Pons (tissue), 1 donor: ENCODE data around the gene PPP1R12A.
A peak's percentile ranks its signal among the peaks of the same experiment; 100 is the strongest.

Experiments
- DNase-seq: peaks from one replicate; pipeline ENCODE4 v3.0.0-alpha.2; 2016; ENCODE audit warnings: low spot score

The PPP1R12A gene

GRCh38 chr12:79766705-79767464 lies 168.0 kb downstream of the PPP1R12A start:
- DNase-seq: no peak

GRCh38 chr12:79765157-79765556 lies 169.7 kb downstream of the PPP1R12A start:
- DNase-seq: no peak

GRCh38 chr12:79764641-79765040 lies 170.3 kb downstream of the PPP1R12A start:
- no peak for DNase-seq

DNA sequence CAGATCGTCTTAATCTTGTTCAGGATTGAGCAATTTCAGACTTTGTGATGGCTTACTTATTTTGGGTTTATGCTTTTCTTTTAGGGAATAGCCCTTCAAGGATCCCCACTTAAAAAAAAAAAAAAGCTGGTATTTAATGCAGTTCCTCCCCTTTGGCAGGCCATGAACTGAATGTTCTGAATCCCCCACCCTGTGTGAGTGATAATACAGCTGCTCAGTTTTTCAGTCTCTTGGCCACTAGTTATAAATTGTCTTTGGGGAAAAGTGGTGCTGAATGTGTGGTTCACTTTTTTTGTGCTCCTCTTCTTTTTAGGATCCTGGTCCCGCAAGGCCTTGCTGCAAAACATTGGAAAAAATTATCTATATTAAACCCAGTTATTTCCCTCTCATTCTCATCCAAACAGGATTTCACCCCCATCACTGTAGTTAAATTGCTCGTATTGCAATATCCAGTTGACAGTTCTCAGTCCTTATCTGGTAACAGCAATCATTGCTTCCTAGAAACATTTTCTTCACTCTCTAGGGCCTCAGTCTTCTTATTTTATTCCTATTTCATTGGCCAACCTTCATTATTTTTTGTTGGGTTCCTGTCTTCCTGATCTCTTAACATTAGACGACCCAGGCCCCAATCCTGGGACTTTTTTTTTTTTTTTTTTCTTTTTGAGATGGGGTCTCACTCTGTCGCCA lies 171.0 kb downstream of the PPP1R12A start:
- no peak for DNase-seq

GRCh38 chr12:79761341-79761740 lies 173.6 kb downstream of the PPP1R12A start:
- DNase-seq: no peak

GRCh38 chr12:79747274-79747673 lies 187.6 kb downstream of the PPP1R12A start:
- DNase-seq: no peak

DNA sequence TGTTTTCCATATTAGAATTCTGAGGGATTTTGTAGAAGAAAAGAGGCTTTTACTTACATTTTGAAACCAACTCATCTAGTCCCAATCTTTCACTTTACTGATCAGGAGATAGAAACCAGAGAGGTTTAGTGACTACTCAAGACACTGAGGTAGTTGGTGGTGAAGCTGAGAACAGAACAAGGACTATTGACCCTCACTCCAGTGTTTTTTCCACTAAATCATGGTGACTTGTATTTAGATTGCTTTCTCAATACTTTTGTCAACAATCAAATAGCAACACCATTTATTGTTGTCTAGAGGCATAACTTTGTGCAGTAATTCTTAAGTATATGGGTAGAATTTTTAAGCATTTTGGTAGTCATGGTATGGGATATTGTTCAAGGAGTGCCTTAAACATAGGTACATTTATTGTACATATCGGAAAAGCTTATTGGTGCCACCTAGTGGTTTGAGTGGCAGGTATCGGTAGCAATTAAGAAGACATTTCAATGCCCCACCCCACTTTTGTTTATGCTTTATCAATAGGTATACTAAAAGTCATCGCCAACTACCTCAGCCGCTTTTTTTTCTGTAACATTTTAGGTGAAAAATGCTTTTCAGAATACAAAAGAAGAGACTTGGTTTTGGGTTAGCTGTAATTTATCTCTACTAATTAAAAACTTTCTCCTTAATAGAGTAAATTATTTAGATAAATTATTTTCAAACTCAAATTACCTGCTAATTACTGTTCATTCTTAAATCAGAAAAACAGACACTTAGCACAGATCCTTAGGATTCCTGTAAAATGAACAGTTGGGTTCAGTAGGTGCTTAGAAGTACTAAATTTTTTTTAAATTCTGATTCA lies 196.8 kb downstream of the PPP1R12A start:
- peak; percentile 31 for DNase-seq

- DNase-seq: no peak
Measured at GRCh38 chr12:79732638-79733037, 202.3 kb downstream of the PPP1R12A start.

- no peak for DNase-seq
Measured at GRCh38 chr12:79725987-79726386, 208.9 kb downstream of the PPP1R12A start.
